AG09319 (cell line): ENCODE data around the gene PLPP3.

Experiments used
- DNase-seq: peaks from one replicate; pipeline ENCODE4 v3.0.0-alpha.2; 2010; ENCODE audit warnings: low read depth; ENCODE audit errors: extremely low read depth
- CTCF ChIP-seq: IDR thresholded peaks from 2 replicates; pipeline ENCODE4 v1.5.1; 2011; ENCODE audit warnings: low read depth, mild to moderate bottlenecking, inconsistent platforms, low read length, moderate library complexity

Gene PLPP3

GRCh38 chr1:56517404-56518130 is 61.8 kb downstream of the PLPP3 start:
- TF ChIP-seq CTCF, result no peak
- no peak for DNase-seq

GRCh38 chr1:56516539-56517252 is 62.7 kb downstream of the PLPP3 start:
- TF ChIP-seq CTCF, result no peak
- DNase-seq, result no peak

GRCh38 chr1:56515898-56516538 is 63.3 kb downstream of the PLPP3 start:
- DNase-seq, result no peak
- no peak for TF ChIP-seq CTCF

- no peak for TF ChIP-seq CTCF
- no peak for DNase-seq
Measured at GRCh38 chr1:56512724-56513494, 66.5 kb downstream of the PLPP3 start.

GRCh38 chr1:56511766-56512165 is 67.6 kb downstream of the PLPP3 start:
- no peak for DNase-seq
- TF ChIP-seq CTCF, result no peak

- TF ChIP-seq CTCF, result no peak
- DNase-seq, result no peak
Measured at GRCh38 chr1:56511364-56511763, 68.0 kb downstream of the PLPP3 start.
